ENCODE results near the gene LIPA.

- TF ChIP-seq, protein P1, sequence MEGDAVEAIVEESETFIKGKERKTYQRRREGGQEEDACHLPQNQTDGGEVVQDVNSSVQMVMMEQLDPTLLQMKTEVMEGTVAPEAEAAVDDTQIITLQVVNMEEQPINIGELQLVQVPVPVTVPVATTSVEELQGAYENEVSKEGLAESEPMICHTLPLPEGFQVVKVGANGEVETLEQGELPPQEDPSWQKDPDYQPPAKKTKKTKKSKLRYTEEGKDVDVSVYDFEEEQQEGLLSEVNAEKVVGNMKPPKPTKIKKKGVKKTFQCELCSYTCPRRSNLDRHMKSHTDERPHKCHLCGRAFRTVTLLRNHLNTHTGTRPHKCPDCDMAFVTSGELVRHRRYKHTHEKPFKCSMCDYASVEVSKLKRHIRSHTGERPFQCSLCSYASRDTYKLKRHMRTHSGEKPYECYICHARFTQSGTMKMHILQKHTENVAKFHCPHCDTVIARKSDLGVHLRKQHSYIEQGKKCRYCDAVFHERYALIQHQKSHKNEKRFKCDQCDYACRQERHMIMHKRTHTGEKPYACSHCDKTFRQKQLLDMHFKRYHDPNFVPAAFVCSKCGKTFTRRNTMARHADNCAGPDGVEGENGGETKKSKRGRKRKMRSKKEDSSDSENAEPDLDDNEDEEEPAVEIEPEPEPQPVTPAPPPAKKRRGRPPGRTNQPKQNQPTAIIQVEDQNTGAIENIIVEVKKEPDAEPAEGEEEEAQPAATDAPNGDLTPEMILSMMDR (IDR thresholded peaks at IDR 0.05), result no peak
- no peak for TF ChIP-seq POLR2A (IDR thresholded peaks at IDR 0.05)
Observed at GRCh38 chr10:89269433-89270152, 18.0 kb upstream of the LIPA start.

Data from body of pancreas (tissue), 4 donors.